ENCODE measurements around the gene BAIAP2L1.
"Not testable (repeated sequence)": the region's sequence is repeated elsewhere in the genome, so short reads cannot be mapped to it uniquely, and the experiment has no call there.

BAIAP2L1 gene, protein sequence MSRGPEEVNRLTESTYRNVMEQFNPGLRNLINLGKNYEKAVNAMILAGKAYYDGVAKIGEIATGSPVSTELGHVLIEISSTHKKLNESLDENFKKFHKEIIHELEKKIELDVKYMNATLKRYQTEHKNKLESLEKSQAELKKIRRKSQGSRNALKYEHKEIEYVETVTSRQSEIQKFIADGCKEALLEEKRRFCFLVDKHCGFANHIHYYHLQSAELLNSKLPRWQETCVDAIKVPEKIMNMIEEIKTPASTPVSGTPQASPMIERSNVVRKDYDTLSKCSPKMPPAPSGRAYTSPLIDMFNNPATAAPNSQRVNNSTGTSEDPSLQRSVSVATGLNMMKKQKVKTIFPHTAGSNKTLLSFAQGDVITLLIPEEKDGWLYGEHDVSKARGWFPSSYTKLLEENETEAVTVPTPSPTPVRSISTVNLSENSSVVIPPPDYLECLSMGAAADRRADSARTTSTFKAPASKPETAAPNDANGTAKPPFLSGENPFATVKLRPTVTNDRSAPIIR

DNA sequence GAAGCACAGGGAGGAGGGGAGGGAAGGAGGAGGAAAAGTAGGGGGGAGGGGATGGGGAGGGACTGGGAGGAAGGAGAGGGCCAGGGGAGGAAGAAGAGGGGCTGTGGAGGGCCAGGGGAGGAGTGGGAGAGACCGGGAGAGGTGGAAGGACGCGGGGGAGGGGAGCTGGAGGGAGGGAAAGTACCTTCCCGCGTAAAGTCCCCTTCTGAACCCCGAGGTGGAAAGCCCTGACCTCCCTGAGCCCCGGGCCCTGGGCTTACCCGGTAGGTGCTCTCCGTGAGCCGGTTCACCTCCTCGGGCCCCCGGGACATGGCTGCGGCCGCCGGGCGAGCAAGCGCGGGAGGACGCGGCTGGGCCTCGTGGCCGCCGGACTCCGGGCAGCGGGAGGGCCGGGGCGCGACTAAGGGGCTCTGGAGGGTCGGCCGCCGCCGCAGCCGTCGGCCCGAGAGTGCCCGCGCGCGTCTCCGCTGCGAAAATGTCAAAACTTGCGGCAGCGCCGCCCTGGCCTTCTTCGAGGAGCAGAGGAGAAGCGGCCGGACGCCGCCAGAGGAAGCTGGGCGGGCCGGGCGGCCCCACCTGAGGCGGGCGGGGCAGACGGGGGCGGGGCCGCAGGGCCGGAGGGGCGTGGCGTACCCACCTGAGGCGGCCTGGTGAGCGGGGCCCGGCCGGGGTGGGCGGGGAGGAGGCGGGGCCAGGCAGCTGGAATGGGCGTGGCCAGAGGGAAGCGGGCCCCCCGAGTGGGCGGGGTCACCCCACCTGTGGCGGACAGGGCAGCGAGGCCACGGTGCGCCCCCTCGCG, at the start of gene BAIAP2L1:
TSS of gene BAIAP2L1 (minus strand) at position 549 of the 799 bp plus-strand sequence. CDS start at position 311, 238 bp downstream.
- peak within 1 kb of the TSS; percentile 69 for H3K4me3 ChIP-seq (ENCODE audit: low read depth, low read length)

- H3K4me3 ChIP-seq (ENCODE audit: low read depth, low read length) = no peak overlapping the region
These were observed 47.9 kb upstream of the BAIAP2L1 start for GRCh38 chr7:98448766-98449165.

DNA sequence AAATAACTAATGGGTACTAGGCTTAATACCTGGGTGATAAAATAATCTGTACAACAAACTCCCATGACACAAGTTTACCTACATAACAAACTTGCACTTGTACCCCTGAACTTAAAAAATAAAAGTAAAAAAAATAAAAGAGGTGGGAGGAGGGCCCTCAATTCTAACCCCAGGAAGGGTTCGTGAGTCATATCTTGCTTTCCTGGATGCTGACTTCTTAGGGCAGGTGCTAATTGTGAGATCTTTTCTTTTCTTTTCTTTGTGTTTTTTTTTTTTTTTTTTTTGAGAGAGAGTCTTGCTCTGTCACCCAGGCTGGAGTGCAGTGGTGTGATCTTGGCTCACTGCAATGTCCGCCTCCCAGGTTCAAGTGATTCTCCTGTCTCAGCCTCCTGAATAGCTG, 40.1 kb upstream of the BAIAP2L1 start:
- H3K4me3 ChIP-seq (ENCODE audit: low read depth, low read length) = not testable (repeated sequence)

- no peak overlapping the region for H3K4me3 ChIP-seq (ENCODE audit: low read depth, low read length)
These were observed 38.6 kb upstream of the BAIAP2L1 start for GRCh38 chr7:98439484-98439883.

DNA sequence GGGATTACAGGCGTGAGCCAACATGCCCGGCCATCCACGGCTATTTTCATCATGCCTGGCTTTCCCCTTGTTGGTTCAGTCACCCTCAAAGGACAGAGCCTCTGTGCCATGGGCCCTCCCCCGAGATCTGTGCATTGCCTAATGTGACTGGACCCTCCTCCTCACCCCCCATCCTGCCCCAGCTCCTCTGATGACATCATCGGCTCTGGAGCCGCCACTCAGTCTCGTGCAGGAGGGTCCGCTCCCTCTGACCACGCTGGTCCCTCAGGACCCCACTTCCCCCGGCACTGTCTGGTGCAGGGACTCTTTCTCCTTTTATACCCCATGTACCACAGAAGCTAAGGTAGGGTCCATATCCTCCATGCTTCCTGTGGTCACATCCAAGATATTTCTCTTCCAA, 33.2 kb upstream of the BAIAP2L1 start:
- no peak overlapping the region for H3K4me3 ChIP-seq (ENCODE audit: low read depth, low read length)

DNA sequence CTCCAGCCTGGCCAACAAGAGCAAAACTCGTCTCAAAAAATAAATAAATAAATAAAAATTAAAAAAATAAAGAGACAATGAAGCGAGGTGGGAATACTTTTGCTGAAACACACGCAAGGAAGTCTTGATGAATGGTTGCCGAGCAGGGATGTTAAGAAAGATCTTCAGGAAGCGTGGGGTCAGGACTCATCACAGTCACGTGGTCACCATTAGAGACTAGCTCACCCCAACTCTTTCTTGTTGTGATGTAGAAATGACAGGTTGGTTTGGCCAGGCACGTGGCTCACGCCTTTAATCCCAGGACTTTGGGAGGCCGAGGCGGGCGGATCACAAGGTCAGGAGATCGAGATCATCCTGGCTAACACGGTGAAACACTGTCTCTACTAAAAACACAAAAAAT, 28.9 kb upstream of the BAIAP2L1 start:
- H3K4me3 ChIP-seq (ENCODE audit: low read depth, low read length) = no peak overlapping the region

GRCh38 chr7:98423043-98423442, 22.2 kb upstream of the BAIAP2L1 start:
- no peak overlapping the region for H3K4me3 ChIP-seq (ENCODE audit: low read depth, low read length)

- H3K4me3 ChIP-seq (ENCODE audit: low read depth, low read length) = no peak overlapping the region
These were observed 20.2 kb upstream of the BAIAP2L1 start for GRCh38 chr7:98420966-98421612.

DNA sequence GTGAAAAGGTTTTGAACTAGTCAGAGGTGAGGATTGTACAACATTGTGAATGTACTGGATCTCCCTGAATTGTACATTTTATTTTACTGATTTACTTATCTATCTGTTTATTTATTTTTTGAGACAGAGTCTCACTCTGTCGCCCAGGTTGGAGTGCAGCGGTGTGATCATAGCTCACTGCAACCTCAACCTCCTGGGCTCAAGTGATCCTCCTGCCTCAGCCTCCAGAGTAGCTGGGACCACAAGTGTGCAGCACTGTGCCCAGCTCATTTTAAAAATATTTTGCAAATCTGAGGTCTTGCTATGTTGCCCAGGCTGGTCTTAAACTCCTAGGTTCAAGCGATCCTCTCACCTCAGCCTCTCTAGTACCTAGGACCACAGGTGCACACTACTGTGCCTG, 19.1 kb upstream of the BAIAP2L1 start:
- H3K4me3 ChIP-seq (ENCODE audit: low read depth, low read length) = not testable (repeated sequence)

- not testable (repeated sequence) for H3K4me3 ChIP-seq (ENCODE audit: low read depth, low read length)
These were observed 18.4 kb upstream of the BAIAP2L1 start for GRCh38 chr7:98419316-98419691.

- H3K4me3 ChIP-seq (ENCODE audit: low read depth, low read length) = no peak overlapping the region
These were observed 17.9 kb upstream of the BAIAP2L1 start for GRCh38 chr7:98418636-98419315.

DNA sequence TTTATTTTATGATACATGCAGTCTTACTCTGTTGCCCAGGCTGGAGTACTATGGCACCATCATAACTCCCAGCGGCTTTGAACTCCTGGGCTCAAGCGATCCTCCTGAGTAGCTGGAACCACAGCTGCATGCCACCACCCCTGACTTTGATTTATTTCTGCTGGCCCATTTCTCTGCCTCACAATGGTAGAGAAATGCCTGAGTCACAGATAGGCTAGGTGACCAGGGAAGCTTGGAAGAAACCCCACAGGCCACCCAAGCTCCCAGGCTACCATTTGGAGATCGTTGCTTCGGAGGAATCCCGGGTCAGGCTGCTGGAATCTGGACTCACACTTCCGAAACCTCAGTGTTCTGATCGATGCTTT, 17.4 kb upstream of the BAIAP2L1 start:
- H3K4me3 ChIP-seq (ENCODE audit: low read depth, low read length) = no peak overlapping the region

DNA sequence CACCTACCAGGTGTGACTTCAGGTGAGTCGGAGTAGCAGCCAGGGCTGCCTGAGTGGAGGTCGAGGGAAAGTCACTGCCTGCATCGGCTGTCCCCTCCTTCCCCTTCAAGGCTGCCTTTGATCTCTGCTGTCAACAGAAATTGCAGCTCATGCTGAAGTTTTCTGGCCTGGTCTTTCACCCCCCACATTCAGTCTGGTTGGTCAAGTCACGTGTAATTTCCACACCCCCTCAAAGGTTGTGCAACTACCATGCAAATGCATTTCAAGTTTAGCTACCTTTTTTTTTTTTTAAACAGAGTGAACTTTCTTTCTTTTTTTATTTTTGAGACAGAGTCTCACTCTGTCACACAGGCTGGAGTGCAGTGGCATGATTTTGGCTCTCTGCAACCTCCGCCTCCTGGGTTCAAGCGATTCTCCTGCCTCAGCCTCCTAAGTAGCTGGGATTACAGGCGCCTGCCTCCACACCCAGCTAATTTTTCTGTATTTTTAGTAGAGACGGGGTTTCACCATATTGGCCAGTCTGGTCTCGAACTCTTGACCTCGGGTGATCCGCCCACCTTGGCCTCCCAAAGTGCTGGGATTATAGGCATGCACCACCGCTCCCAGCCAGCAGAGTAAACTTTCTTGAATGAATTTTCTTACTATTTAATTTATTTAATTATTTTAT, 16.8 kb upstream of the BAIAP2L1 start:
- not testable (repeated sequence) for H3K4me3 ChIP-seq (ENCODE audit: low read depth, low read length)

GRCh38 chr7:98414205-98414900, 13.5 kb upstream of the BAIAP2L1 start:
- H3K4me3 ChIP-seq (ENCODE audit: low read depth, low read length) = no peak overlapping the region

DNA sequence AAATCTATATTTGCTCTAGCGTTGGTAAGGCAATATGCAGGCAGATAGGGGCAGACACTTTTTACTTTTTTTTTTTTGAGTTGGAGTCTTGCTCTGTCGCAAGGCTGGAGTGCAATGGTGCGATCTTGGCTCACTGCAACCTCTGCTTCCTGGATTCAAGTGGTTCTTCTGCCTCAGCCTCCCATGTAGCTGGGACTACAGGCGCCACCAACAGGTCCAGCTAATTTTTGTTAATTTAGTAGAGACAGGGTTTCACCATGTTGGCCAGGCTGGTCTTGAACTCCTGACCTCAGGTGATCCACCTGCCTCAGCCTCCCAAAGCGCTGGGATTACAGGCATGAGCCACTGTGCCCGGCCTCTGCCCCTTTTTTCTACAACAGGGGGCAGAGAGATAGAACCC, 12.8 kb upstream of the BAIAP2L1 start:
- H3K4me3 ChIP-seq (ENCODE audit: low read depth, low read length) = not testable (repeated sequence)

- H3K4me3 ChIP-seq (ENCODE audit: low read depth, low read length) = no peak overlapping the region
These were observed 9.0 kb upstream of the BAIAP2L1 start for GRCh38 chr7:98409843-98410242.

DNA sequence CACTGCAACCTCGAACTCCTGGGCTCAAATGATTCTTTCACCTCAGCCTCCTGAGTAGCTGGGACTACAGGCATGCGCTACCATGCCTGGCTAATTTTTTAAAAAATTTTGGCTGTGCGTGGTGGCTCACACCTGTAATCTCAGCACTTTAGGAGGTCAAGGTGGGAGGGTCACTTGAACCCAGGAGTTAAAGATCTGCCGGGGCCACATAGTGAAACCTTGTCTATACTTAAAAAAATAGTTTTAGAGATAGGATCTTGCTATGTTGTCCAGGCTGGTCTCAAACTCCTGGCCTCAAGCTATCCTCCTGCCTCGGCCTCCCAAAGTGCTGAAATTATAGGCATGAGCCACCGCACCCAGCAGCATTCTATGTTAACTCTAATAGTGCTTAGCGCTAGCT, 7.3 kb upstream of the BAIAP2L1 start:
- H3K4me3 ChIP-seq (ENCODE audit: low read depth, low read length) = not testable (repeated sequence)

GRCh38 chr7:98406827-98407226, 5.9 kb upstream of the BAIAP2L1 start:
- no peak overlapping the region for H3K4me3 ChIP-seq (ENCODE audit: low read depth, low read length)

DNA sequence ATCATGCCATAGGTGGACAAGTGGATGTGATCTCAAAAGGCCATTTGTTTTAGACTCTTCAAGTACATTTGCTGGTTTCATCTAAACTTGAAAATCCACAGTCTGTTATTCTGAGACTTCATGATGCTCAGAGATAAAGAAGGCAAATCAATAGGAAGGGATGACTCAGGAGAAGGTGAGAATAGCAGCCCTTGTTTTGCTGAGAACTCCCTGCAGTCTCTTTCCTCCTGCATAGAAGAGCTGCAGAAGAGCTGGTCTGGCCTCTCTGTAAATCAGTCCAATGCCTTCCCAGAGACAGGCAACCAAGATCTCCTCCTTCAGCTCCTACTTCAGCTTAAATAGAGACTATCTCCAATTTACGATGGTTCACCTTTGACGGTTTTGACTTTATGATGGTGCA, 4.0 kb upstream of the BAIAP2L1 start:
- H3K4me3 ChIP-seq (ENCODE audit: low read depth, low read length) = no peak overlapping the region
